Renal cortical epithelial cell (primary cell): ENCODE data around the gene KIZ. TPM values are rescaled to one million over a fixed set of nuclear protein-coding genes. Genes with fewer than 3 reads are reported as not detected.
A peak's percentile ranks its signal among the peaks of the same experiment; 100 is the strongest.

Experiments used
- DNase-seq: peaks from one replicate; pipeline ENCODE4 v3.0.0-alpha.2; 2011; ENCODE audit warnings: low read depth
- total RNA-seq: library from RNA; depleted of rRNA; stranded (reverse); fragments of >200 nt; gene quantifications from 2 replicates; pipeline ENCODE4 v1.2.3, GENCODE V29; 2014

Gene KIZ
- total RNA-seq, 1 donor from 2014 or later = 20.4 TPM

- DNase-seq = no peak
Measured at GRCh38 chr20:21179757-21180156, 53.9 kb downstream of the KIZ start.

- no peak for DNase-seq
Measured at GRCh38 chr20:21180248-21180647, 54.4 kb downstream of the KIZ start.

- DNase-seq = no peak
Measured at GRCh38 chr20:21181028-21181427, 55.1 kb downstream of the KIZ start.

GRCh38 chr20:21182832-21183563, 57.1 kb downstream of the KIZ start:
- DNase-seq = peak; percentile 92

- DNase-seq = no peak
Measured at GRCh38 chr20:21183722-21184121, 57.8 kb downstream of the KIZ start.

- peak; percentile 90 for DNase-seq
Measured at GRCh38 chr20:21184819-21185218, 58.9 kb downstream of the KIZ start.

GRCh38 chr20:21185849-21186248, 60.0 kb downstream of the KIZ start:
- DNase-seq = no peak

GRCh38 chr20:21189761-21190523, 64.1 kb downstream of the KIZ start:
- no peak for DNase-seq

- no peak for DNase-seq
Measured at GRCh38 chr20:21190869-21191268, 65.0 kb downstream of the KIZ start.

GRCh38 chr20:21191839-21192238, 66.0 kb downstream of the KIZ start:
- no peak for DNase-seq

GRCh38 chr20:21202259-21202658, 76.4 kb downstream of the KIZ start:
- DNase-seq = peak; percentile 93

- peak; percentile 45 for DNase-seq
Measured at GRCh38 chr20:21203088-21203656, 77.3 kb downstream of the KIZ start.

- DNase-seq = no peak
Measured at GRCh38 chr20:21206584-21206983, 80.7 kb downstream of the KIZ start.

- no peak for DNase-seq
Measured at GRCh38 chr20:21208999-21209398, 83.1 kb downstream of the KIZ start.

- DNase-seq = no peak
Measured at GRCh38 chr20:21209668-21210067, 83.8 kb downstream of the KIZ start.

- DNase-seq = no peak
Measured at GRCh38 chr20:21213691-21214090, 87.8 kb downstream of the KIZ start.

- no peak for DNase-seq
Measured at GRCh38 chr20:21214431-21214830, 88.5 kb downstream of the KIZ start.

GRCh38 chr20:21219686-21220085, 93.8 kb downstream of the KIZ start:
- no peak for DNase-seq

GRCh38 chr20:21224217-21224616, 98.3 kb downstream of the KIZ start:
- no peak for DNase-seq

- DNase-seq = no peak
Measured at GRCh38 chr20:21225215-21225947, 99.5 kb downstream of the KIZ start.

- DNase-seq = no peak
Measured at GRCh38 chr20:21228511-21228910, 102.6 kb downstream of the KIZ start.

GRCh38 chr20:21229163-21229562, 103.3 kb downstream of the KIZ start:
- peak; percentile 27 for DNase-seq
